Ishikawa (cell line): ENCODE data around the gene TPGS2.
A peak's percentile ranks its signal among the peaks of the same experiment; 100 is the strongest.

Experiments
- CEBPB ChIP-seq: IDR thresholded peaks from 2 replicates; pipeline ENCODE4 v1.6.1; 2012
- CREB1 ChIP-seq: IDR thresholded peaks from 2 replicates; pipeline ENCODE4 v1.6.1; 2012; ENCODE audit warnings: low read depth
- EP300 ChIP-seq: IDR thresholded peaks from 2 replicates; pipeline ENCODE4 v1.6.1; 2012; ENCODE audit warnings: borderline replicate concordance
- NFIC ChIP-seq: IDR thresholded peaks from 2 replicates; pipeline ENCODE4 v1.6.1; 2012
- TAF1 ChIP-seq: IDR thresholded peaks from 2 replicates; pipeline ENCODE4 v1.6.1; 2012; ENCODE audit warnings: low read depth, mild to moderate bottlenecking
- TCF12 ChIP-seq: IDR thresholded peaks from 2 replicates; pipeline ENCODE4 v1.6.1; 2012; ENCODE audit warnings: low read depth
- TEAD4 ChIP-seq: IDR thresholded peaks from 2 replicates; pipeline ENCODE4 v1.6.1; 2012
- YY1 ChIP-seq: IDR thresholded peaks from 2 replicates; pipeline ENCODE4 v1.6.1; 2012; ENCODE audit warnings: low read depth
- TF ChIP-seq, protein P1 (sequence below): IDR thresholded peaks from 2 replicates; pipeline ENCODE4 v1.6.1; 2012; ENCODE audit warnings: low read depth, mild to moderate bottlenecking
- TF ChIP-seq, protein P2 (sequence below): IDR thresholded peaks from 2 replicates; pipeline ENCODE4 v1.6.1; 2012

DNA sequence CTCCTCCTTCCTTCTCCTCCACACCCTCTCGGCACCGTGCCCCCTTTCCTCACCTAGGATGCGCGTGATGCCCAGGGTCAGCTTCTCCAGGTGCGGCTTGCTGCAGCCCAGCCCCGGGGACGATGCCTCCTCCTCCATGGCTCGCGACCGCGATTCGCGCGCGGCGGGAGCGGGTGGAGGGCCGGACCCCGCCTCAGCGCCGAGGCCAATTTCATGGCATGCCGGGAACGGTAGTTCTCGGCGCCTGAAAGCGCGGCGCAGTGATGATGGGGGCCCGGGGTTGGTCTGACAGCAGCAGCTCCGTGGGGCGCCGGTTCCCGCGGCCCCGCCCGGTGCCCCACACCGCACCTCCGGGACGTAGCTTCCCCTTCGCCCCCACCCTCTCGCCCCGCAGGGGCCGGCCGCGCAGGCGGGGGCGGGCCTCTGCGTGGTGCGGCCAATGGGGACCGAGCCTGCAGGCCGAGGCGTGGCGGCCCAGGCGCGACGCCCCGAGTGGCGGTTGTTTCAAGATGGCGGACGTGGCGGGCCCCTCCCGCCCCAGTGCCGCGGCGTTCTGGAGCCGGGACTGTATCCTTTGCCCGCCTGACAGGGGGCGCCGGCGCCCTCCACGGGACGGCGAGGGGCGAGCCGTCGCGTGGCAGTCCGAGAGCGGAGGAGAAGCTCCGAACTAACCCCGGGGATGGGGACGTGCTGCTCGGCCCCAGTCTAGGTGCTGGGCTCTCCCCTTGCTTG lies at the start of gene TPGS2, which contains the start of gene KIAA1328:
- TF ChIP-seq, protein P1, sequence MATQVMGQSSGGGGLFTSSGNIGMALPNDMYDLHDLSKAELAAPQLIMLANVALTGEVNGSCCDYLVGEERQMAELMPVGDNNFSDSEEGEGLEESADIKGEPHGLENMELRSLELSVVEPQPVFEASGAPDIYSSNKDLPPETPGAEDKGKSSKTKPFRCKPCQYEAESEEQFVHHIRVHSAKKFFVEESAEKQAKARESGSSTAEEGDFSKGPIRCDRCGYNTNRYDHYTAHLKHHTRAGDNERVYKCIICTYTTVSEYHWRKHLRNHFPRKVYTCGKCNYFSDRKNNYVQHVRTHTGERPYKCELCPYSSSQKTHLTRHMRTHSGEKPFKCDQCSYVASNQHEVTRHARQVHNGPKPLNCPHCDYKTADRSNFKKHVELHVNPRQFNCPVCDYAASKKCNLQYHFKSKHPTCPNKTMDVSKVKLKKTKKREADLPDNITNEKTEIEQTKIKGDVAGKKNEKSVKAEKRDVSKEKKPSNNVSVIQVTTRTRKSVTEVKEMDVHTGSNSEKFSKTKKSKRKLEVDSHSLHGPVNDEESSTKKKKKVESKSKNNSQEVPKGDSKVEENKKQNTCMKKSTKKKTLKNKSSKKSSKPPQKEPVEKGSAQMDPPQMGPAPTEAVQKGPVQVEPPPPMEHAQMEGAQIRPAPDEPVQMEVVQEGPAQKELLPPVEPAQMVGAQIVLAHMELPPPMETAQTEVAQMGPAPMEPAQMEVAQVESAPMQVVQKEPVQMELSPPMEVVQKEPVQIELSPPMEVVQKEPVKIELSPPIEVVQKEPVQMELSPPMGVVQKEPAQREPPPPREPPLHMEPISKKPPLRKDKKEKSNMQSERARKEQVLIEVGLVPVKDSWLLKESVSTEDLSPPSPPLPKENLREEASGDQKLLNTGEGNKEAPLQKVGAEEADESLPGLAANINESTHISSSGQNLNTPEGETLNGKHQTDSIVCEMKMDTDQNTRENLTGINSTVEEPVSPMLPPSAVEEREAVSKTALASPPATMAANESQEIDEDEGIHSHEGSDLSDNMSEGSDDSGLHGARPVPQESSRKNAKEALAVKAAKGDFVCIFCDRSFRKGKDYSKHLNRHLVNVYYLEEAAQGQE = no peak
- 0 out of 2 replicates have a peak, but pooled peaks have one; percentile 28 for TF ChIP-seq TAF1
- no peak for TF ChIP-seq TCF12
- no peak for TF ChIP-seq TEAD4
- no peak for TF ChIP-seq CEBPB
- TF ChIP-seq EP300 = no peak
- TF ChIP-seq, protein P2, sequence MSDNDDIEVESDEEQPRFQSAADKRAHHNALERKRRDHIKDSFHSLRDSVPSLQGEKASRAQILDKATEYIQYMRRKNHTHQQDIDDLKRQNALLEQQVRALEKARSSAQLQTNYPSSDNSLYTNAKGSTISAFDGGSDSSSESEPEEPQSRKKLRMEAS = peak; percentile 79
- TF ChIP-seq CREB1 = no peak
- peak; percentile 23; the same call in 1 of the 2 replicates for TF ChIP-seq NFIC
- peak; percentile 92 for TF ChIP-seq YY1
